Measurements from ENCODE around the gene HMOX1. TPM values are rescaled to one million over a fixed set of nuclear protein-coding genes. Genes with fewer than 3 reads are reported as not detected.

HMOX1 gene
- polyA plus RNA-seq, 1 donor from 2014 or later: not detected

DNA sequence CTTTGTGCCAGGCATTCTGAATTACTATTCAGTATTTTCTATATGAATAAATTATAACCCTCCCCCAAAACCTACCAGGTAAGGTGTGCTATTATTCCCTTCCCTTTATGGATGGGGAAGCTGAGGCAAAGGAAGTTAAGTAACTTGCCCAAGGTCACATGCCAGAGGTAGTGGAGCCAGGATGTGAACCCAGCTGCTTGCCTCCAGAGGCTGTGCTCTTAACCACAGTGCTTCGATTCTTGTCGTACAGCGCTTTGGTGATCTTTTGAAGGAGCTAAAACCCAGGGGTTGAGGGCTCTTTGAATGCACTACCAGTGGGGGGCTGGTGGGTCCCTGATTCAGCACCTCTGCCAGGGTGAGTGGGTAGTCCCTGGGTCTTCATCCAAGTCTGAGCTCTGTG is 37.8 kb downstream of the HMOX1 start:
- H3K79me2 ChIP-seq (replicated peaks; ENCODE audit: insufficient read depth, low read length): no peaks in the 10 kb centered on the region
- TF ChIP-seq RAD21 (conservative IDR thresholded peaks at IDR 0.05): no peak
- TF ChIP-seq TAF1 (IDR thresholded peaks at IDR 0.05; ENCODE audit: low read depth): no peak
- no peak for TF ChIP-seq EP300 (conservative IDR thresholded peaks at IDR 0.05; ENCODE audit: poor library complexity, severe bottlenecking)
- TF ChIP-seq, protein P1, sequence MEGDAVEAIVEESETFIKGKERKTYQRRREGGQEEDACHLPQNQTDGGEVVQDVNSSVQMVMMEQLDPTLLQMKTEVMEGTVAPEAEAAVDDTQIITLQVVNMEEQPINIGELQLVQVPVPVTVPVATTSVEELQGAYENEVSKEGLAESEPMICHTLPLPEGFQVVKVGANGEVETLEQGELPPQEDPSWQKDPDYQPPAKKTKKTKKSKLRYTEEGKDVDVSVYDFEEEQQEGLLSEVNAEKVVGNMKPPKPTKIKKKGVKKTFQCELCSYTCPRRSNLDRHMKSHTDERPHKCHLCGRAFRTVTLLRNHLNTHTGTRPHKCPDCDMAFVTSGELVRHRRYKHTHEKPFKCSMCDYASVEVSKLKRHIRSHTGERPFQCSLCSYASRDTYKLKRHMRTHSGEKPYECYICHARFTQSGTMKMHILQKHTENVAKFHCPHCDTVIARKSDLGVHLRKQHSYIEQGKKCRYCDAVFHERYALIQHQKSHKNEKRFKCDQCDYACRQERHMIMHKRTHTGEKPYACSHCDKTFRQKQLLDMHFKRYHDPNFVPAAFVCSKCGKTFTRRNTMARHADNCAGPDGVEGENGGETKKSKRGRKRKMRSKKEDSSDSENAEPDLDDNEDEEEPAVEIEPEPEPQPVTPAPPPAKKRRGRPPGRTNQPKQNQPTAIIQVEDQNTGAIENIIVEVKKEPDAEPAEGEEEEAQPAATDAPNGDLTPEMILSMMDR (IDR thresholded peaks at IDR 0.05; ENCODE audit: poor library complexity, severe bottlenecking): no peak
- TF ChIP-seq, protein P2, sequence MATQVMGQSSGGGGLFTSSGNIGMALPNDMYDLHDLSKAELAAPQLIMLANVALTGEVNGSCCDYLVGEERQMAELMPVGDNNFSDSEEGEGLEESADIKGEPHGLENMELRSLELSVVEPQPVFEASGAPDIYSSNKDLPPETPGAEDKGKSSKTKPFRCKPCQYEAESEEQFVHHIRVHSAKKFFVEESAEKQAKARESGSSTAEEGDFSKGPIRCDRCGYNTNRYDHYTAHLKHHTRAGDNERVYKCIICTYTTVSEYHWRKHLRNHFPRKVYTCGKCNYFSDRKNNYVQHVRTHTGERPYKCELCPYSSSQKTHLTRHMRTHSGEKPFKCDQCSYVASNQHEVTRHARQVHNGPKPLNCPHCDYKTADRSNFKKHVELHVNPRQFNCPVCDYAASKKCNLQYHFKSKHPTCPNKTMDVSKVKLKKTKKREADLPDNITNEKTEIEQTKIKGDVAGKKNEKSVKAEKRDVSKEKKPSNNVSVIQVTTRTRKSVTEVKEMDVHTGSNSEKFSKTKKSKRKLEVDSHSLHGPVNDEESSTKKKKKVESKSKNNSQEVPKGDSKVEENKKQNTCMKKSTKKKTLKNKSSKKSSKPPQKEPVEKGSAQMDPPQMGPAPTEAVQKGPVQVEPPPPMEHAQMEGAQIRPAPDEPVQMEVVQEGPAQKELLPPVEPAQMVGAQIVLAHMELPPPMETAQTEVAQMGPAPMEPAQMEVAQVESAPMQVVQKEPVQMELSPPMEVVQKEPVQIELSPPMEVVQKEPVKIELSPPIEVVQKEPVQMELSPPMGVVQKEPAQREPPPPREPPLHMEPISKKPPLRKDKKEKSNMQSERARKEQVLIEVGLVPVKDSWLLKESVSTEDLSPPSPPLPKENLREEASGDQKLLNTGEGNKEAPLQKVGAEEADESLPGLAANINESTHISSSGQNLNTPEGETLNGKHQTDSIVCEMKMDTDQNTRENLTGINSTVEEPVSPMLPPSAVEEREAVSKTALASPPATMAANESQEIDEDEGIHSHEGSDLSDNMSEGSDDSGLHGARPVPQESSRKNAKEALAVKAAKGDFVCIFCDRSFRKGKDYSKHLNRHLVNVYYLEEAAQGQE (IDR thresholded peaks at IDR 0.05; ENCODE audit: borderline replicate concordance): no peak
- no peak for TF ChIP-seq SMC3 (conservative IDR thresholded peaks at IDR 0.05; ENCODE audit: poor library complexity)
- TF ChIP-seq MXI1 (conservative IDR thresholded peaks at IDR 0.05; ENCODE audit: poor library complexity, severe bottlenecking): no peak
- no peak for TF ChIP-seq POLR2AphosphoS5 (IDR thresholded peaks at IDR 0.05)
- no peak for TF ChIP-seq EZH2 (IDR thresholded peaks at IDR 0.05; ENCODE audit: borderline replicate concordance, insufficient read depth, low read length, poor library complexity, severe bottlenecking)
- H3F3A ChIP-seq (ENCODE audit: insufficient read depth, low read length, poor library complexity, severe bottlenecking): no peaks in the 10 kb centered on the region
- H2AFZ ChIP-seq (ENCODE audit: low read depth, low read length): no peak overlapping the region
- no peaks in the 10 kb centered on the region for H3K9me2 ChIP-seq (ENCODE audit: insufficient read depth, low read length)
- H3K9me3 ChIP-seq (ENCODE audit: low read length): no peaks in the 10 kb centered on the region
- no peak overlapping the region for H3K27ac ChIP-seq (ENCODE audit: low read length)
- H3K4me2 ChIP-seq (ENCODE audit: low read length): no peak overlapping the region
- no peaks in the 10 kb centered on the region for H3K27me3 ChIP-seq (ENCODE audit: insufficient read depth, low read depth, low read length)
- H3K9ac ChIP-seq (ENCODE audit: low read length): no peak overlapping the region
- H4K20me1 ChIP-seq (ENCODE audit: insufficient read depth): no peaks in the 10 kb centered on the region
- H3K4me3 ChIP-seq (ENCODE audit: low read length): no peak overlapping the region
- H3K36me3 ChIP-seq (ENCODE audit: insufficient read depth, low read length): no peaks in the 10 kb centered on the region

DNA sequence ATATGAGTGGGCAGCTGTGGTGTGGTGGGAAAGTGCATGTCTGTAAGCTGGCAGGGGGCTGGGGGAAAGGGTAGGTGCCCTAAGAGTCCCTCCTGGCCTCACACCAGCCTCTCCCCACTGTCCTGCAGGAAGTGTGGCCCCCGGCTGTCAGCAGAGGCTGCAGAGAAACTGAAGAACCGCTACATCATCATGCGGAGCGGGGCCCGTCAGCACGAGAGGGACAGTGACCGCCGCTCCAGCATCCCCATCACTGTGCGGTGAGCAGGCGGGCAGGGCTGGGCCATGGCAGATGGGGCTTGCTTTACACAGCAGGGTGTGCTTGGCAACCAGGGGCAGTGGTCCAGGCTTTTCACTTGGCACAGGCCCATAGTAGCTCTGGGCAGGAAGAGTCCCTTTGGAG is 38.9 kb downstream of the HMOX1 start:
- Histone ChIP-seq H3K27me3 (ENCODE audit: insufficient read depth, low read depth, low read length) (no peaks in the 10 kb centered on the region), H3K9me3 (ENCODE audit: low read length) (no peaks in the 10 kb centered on the region), H3K9ac (ENCODE audit: low read length) (no peak overlapping the region), H3K9me2 (ENCODE audit: insufficient read depth, low read length) (no peaks in the 10 kb centered on the region), H3K36me3 (ENCODE audit: insufficient read depth, low read length) (no peaks in the 10 kb centered on the region), H3K27ac (ENCODE audit: low read length) (no peak overlapping the region), H4K20me1 (ENCODE audit: insufficient read depth) (no peaks in the 10 kb centered on the region), H3K79me2 (replicated peaks; ENCODE audit: insufficient read depth, low read length) (no peaks in the 10 kb centered on the region), H3K4me2 (ENCODE audit: low read length) (no peak overlapping the region), H3K4me3 (ENCODE audit: low read length) (no peak overlapping the region), H2AFZ (ENCODE audit: low read depth, low read length) (no peak overlapping the region), H3F3A (ENCODE audit: insufficient read depth, low read length, poor library complexity, severe bottlenecking) (no peaks in the 10 kb centered on the region)
- TF ChIP-seq TAF1 (IDR thresholded peaks at IDR 0.05; ENCODE audit: low read depth) (no peak), RAD21 (conservative IDR thresholded peaks at IDR 0.05) (no peak), MXI1 (conservative IDR thresholded peaks at IDR 0.05; ENCODE audit: poor library complexity, severe bottlenecking) (no peak), SMC3 (conservative IDR thresholded peaks at IDR 0.05; ENCODE audit: poor library complexity) (no peak), EZH2 (IDR thresholded peaks at IDR 0.05; ENCODE audit: borderline replicate concordance, insufficient read depth, low read length, poor library complexity, severe bottlenecking) (no peak), EP300 (conservative IDR thresholded peaks at IDR 0.05; ENCODE audit: poor library complexity, severe bottlenecking) (no peak), POLR2AphosphoS5 (IDR thresholded peaks at IDR 0.05) (no peak)
- TF ChIP-seq, protein P2 (IDR thresholded peaks at IDR 0.05; ENCODE audit: borderline replicate concordance): no peak
- TF ChIP-seq, protein P1 (IDR thresholded peaks at IDR 0.05; ENCODE audit: poor library complexity, severe bottlenecking): no peak
